Left lung (tissue), 10 donors: ENCODE results near the gene PRPF38B. TPM values are rescaled to one million over a fixed set of nuclear protein-coding genes. Genes with fewer than 3 reads are reported as not detected.

Experiments
- ATAC-seq: fragments of 200-7000 bp; cut with Tn5 transposase; one replicate; pipeline ENCODE4 v1.9.1; 2020; ENCODE audit warnings: moderate library complexity
- DNase-seq, 4 donors: peaks; one replicate each; pipeline ENCODE4 v3.0.0-alpha.2; 2013 to 2020
- H3K27ac ChIP-seq, 2 donors: fragments of 200-600 bp; sonication (generic) in 1 of 2; one replicate each; pipeline versions ENCODE4 v1.5.0 to v1.8.0; 2020 to 2021
- H3K27me3 ChIP-seq, 2 donors: fragments of 200-600 bp; sonication (generic) in 1 of 2; one replicate each; pipeline versions ENCODE4 v1.5.0 to v1.8.0; 2020 to 2021
- H3K36me3 ChIP-seq, 2 donors: fragments of 200-600 bp; sonication (generic) in 1 of 2; one replicate each; pipeline versions ENCODE4 v1.5.0 to v1.8.0; 2020 to 2021
- H3K4me1 ChIP-seq, 2 donors: fragments of 200-600 bp; one replicate each; pipeline ENCODE4 v1.8.0; 2021
- H3K4me3 ChIP-seq, 2 donors: fragments of 200-600 bp; sonication (generic) in 1 of 2; one replicate each; pipeline versions ENCODE4 v1.5.0 to v1.8.0; 2020 to 2021; ENCODE audit warnings: mild to moderate bottlenecking in 1 of 2
- H3K9me3 ChIP-seq, 2 donors: fragments of 200-600 bp; sonication (generic) in 1 of 2; one replicate each; pipeline versions ENCODE4 v1.5.0 to v1.8.0; 2020 to 2021
- intact Hi-C, 2 donors: fragments of 100-400 bp; cut with DNase I; formaldehyde crosslinking; loops; one replicate each; pipeline versions ENCODE4 v1.11.2 to v1.14.2; 2022
- polyA plus RNA-seq, 6 donors: library from polyadenylated mRNA; unstranded; fragments of 120-200 nt; gene quantifications; one replicate each; pipeline ENCODE4 v1.2.1, GENCODE V29; 2013; ENCODE audit not compliant: insufficient read length in 6 of 6
- total RNA-seq, 2 donors: library from RNA; stranded (reverse); fragmentation: NEBNext Ultra II Directional; extraction: Animal tissue kit (Norgen Biotek cat#: 25700); gene quantifications; one replicate each; pipeline ENCODE4 v1.2.1, GENCODE V29; 2021
- TF ChIP-seq, protein P1 (sequence below), 2 donors: fragments of 200-600 bp; sonication (generic) in 1 of 2; IDR thresholded peaks; one replicate each; pipeline versions ENCODE4 v1.5.0 to v1.8.0; 2021; ENCODE audit warnings: antibody characterized with exemption in 2 of 2
- donor health status: DM: no; HTN: yes; CAD: no.
- donor health status: DM: no; HTN: no; CAD: no.

Gene PRPF38B
- total and polyA plus RNA-seq, 8 donors = 24.7 to 95.5 (median 86.2) TPM

DNA sequence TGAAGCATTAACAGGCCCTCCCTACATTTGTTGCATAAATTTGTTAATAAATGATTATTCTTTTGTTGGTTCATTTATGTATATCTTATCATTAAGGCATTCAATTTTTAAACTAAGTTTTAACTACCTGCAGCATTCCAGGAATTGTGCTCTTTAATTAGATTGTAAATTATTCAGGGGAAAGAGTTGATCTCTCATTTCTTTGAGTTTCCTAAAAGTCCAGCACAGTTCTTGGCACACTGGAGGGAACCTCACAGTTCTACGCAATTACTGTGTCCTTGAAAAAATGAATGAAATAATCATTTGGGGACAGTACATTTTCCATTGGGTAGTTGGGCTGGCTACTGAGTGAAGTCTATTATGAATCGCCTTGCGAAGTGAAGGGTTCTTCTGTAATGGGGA, 53.9 kb downstream of the PRPF38B start:
- ATAC-seq (no peak), DNase-seq (no peak)
- intact Hi-C loops = no loop called here
- Histone ChIP-seq H3K36me3 (no peaks in the 10 kb centered on the region), H3K9me3 (no peaks in the 10 kb centered on the region), H3K4me3 (peak overlapping the region in 1 of 2 donors; percentile 77), H3K27ac (peak overlapping the region; percentile 97 to 98), H3K4me1 (peaks cover 10 to 19% of the 10 kb centered on the region in 2 donors), H3K27me3 (no peaks in the 10 kb centered on the region)
- TF ChIP-seq, protein P1, sequence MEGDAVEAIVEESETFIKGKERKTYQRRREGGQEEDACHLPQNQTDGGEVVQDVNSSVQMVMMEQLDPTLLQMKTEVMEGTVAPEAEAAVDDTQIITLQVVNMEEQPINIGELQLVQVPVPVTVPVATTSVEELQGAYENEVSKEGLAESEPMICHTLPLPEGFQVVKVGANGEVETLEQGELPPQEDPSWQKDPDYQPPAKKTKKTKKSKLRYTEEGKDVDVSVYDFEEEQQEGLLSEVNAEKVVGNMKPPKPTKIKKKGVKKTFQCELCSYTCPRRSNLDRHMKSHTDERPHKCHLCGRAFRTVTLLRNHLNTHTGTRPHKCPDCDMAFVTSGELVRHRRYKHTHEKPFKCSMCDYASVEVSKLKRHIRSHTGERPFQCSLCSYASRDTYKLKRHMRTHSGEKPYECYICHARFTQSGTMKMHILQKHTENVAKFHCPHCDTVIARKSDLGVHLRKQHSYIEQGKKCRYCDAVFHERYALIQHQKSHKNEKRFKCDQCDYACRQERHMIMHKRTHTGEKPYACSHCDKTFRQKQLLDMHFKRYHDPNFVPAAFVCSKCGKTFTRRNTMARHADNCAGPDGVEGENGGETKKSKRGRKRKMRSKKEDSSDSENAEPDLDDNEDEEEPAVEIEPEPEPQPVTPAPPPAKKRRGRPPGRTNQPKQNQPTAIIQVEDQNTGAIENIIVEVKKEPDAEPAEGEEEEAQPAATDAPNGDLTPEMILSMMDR (IDR thresholded peaks at IDR 0.05) = no peak

GRCh38 chr1:108746382-108747170, 54.5 kb downstream of the PRPF38B start, which contains the start of gene STXBP3:
STXBP3 (plus strand) TSS chr1:108746674; CDS start chr1:108746738, 64 bp downstream.
- Histone ChIP-seq H3K4me1 (peaks cover 10 to 19% of the 10 kb centered on the region in 2 donors), H3K36me3 (no peaks in the 10 kb centered on the region), H3K27ac (peak within 1 kb of the TSS; percentile 97 to 98), H3K4me3 (peak within 1 kb of the TSS; percentile 75 to 77), H3K9me3 (no peaks in the 10 kb centered on the region), H3K27me3 (no peaks in the 10 kb centered on the region)
- peak; percentile 99 to 100 (median 99) for DNase-seq
- peak; percentile 96 for ATAC-seq
- intact Hi-C loops = no loop called here
- TF ChIP-seq, protein P1 (IDR thresholded peaks at IDR 0.05) = peak; percentile 93 to 95

DNA sequence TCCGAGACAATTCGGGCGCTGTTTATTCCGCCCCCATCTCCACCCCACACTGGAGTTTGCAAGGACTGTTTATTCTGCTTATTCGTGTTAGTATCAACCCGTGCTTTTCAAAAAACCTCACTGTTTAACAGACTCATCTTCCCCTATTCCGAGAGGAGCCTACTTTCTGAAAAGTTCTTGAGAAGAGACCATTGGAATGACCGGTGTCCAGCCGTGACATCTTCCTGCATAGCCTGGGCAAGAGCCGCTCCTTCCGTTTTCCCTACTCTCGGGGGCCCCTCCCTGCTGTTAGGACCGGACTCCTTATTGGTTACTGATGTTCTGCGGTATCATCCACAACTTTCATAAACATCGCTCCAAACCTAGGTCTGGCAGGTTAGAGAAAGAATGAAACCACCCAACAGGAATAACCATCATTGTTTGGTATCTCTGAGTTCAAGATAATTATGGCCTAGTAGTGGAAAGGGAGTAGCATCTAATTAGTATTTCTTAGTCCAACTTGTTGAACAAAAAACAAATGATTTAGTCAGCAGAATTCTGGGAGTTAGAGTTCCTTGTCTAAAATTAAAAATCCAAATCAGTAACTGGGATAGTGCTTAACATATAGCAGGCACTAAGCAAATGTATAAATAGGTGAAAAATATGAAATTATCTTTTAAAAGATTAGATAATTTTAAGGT, 55.2 kb downstream of the PRPF38B start:
- ATAC-seq = peak; percentile 77
- H3K4me3 ChIP-seq = peak overlapping the region; percentile 75 to 77
- no peaks in the 10 kb centered on the region for H3K9me3 ChIP-seq
- DNase-seq = peak; percentile 69 to 88 (median 84)
- intact Hi-C loops = no loop called here
- TF ChIP-seq, protein P1 (IDR thresholded peaks at IDR 0.05) = no peak
- peaks cover 10 to 19% of the 10 kb centered on the region in 2 donors for H3K4me1 ChIP-seq
- H3K27me3 ChIP-seq = no peaks in the 10 kb centered on the region
- peak overlapping the region; percentile 97 to 98 for H3K27ac ChIP-seq
- peaks cover 0 to under 1% of the 10 kb centered on the region in 2 donors for H3K36me3 ChIP-seq

DNA sequence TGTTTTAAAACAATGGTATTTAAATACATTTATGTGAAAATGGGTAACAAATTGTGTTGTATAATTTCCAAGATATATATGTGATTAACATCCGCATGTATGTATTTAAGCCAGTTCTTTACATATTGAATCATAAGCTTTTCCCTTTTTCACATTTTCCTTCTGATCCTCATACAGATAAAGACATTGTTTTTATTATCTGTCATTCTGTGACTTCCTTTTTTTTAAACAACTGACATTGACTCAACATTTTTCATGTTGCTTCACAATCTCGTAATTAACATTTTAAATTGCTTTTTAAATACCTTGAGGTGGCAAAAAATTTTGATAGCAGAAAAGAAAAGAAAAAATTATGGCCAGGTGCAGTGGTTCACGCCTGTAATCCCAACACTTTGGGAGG, 55.8 kb downstream of the PRPF38B start:
- H3K27me3 ChIP-seq = no peaks in the 10 kb centered on the region
- no peaks in the 10 kb centered on the region for H3K9me3 ChIP-seq
- TF ChIP-seq, protein P1 (IDR thresholded peaks at IDR 0.05) = no peak
- no peak for DNase-seq
- peak overlapping the region in 1 of 2 donors; percentile 77 for H3K4me3 ChIP-seq
- H3K4me1 ChIP-seq = peaks cover 10 to 19% of the 10 kb centered on the region in 2 donors
- ATAC-seq = no peak
- peak overlapping the region; percentile 97 to 98 for H3K27ac ChIP-seq
- intact Hi-C loops = no loop called here
- peaks cover 0 to 7% of the 10 kb centered on the region in 2 donors for H3K36me3 ChIP-seq

GRCh38 chr1:108749081-108749480, 57.0 kb downstream of the PRPF38B start:
- Histone ChIP-seq H3K27me3 (no peaks in the 10 kb centered on the region), H3K36me3 (peaks cover 0 to 13% of the 10 kb centered on the region in 2 donors), H3K9me3 (no peaks in the 10 kb centered on the region), H3K27ac (no peak overlapping the region), H3K4me1 (peaks cover 10 to 19% of the 10 kb centered on the region in 2 donors), H3K4me3 (no peak overlapping the region)
- no peak for ATAC-seq
- DNase-seq = no peak
- TF ChIP-seq, protein P1 (IDR thresholded peaks at IDR 0.05) = no peak
- intact Hi-C loops = no loop called here
